IMR-90 (cell line): Measurements from ENCODE around the gene GALC.

Experiments
- BHLHE40 ChIP-seq: fragments of 150-350 bp; IDR thresholded peaks from 2 replicates; pipeline ENCODE4 v1.6.1; 2016; ENCODE audit warnings: mild to moderate bottlenecking, low read depth, low read length
- CEBPB ChIP-seq: IDR thresholded peaks from 2 replicates; pipeline ENCODE4 v1.6.1; 2012; ENCODE audit warnings: low read depth, low read length, improper control_type of control experiment
- CTCF ChIP-seq: conservative IDR thresholded peaks from 2 replicates; pipeline ENCODE4 v1.5.1; 2012; ENCODE audit warnings: mild to moderate bottlenecking, low read depth, low read length, improper control_type of control experiment
- FOS ChIP-seq: fragments of 150-350 bp; IDR thresholded peaks from 2 replicates; pipeline ENCODE4 v1.6.1; 2016; ENCODE audit warnings: low read depth, low read length
- POLR2A ChIP-seq: IDR thresholded peaks from 2 replicates; pipeline ENCODE4 v1.6.1; 2012; ENCODE audit warnings: mild to moderate bottlenecking, low read depth, low read length
- USF2 ChIP-seq: fragments of 150-350 bp; IDR thresholded peaks from 2 replicates; pipeline ENCODE4 v1.6.1; 2017; ENCODE audit warnings: mild to moderate bottlenecking, antibody characterized with exemption, low read length, low read depth
- TF ChIP-seq, protein P1 (sequence below): fragments of 150-350 bp; IDR thresholded peaks from 2 replicates; pipeline ENCODE4 v1.6.1; 2016; ENCODE audit warnings: low read depth, mild to moderate bottlenecking, low read length, moderate library complexity, borderline replicate concordance

DNA sequence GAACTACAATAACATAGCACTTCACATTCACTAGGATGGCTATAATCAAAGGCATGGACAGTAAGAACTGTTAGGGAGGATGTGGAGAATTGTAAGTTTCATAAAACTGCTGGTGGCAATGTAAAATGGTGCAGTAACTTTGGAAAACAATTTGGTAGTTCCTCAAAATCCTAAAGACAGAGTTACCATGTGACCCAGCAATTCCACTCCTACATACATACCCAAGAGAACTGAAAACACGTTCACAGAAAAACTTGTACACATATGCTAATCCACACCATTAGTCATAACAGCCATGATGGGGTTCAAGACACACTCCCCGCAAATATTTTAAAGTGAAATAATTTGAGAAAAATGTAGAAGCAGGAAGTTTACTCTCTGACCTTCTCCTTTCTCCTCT lies 31.7 kb downstream of the GALC start:
- no peak for TF ChIP-seq CTCF
- no peak for TF ChIP-seq POLR2A
- no peak for TF ChIP-seq USF2
- no peak for TF ChIP-seq FOS
- no peak for TF ChIP-seq CEBPB
- TF ChIP-seq BHLHE40, result no peak
- TF ChIP-seq, protein P1, sequence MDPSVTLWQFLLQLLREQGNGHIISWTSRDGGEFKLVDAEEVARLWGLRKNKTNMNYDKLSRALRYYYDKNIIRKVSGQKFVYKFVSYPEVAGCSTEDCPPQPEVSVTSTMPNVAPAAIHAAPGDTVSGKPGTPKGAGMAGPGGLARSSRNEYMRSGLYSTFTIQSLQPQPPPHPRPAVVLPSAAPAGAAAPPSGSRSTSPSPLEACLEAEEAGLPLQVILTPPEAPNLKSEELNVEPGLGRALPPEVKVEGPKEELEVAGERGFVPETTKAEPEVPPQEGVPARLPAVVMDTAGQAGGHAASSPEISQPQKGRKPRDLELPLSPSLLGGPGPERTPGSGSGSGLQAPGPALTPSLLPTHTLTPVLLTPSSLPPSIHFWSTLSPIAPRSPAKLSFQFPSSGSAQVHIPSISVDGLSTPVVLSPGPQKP, result no peak
